Liver (tissue), 9 donors: ENCODE results near the gene SLC25A21. TPM values are rescaled to one million over a fixed set of nuclear protein-coding genes. Genes with fewer than 3 reads are reported as not detected.

Experiments used
- DNase-seq: peaks from one replicate; pipeline ENCODE4 v3.0.0-alpha.2; 2017; ENCODE audit warnings: low spot score
- H3K27ac ChIP-seq, 2 donors: one replicate each; pipeline ENCODE4 v1.7.0; 2013; ENCODE audit warnings: inconsistent platforms in 2 of 2, low read length in 2 of 2, control low read depth in 1 of 2, low read depth in 1 of 2, mild to moderate bottlenecking in 1 of 2
- H3K27me3 ChIP-seq, 4 donors: one replicate each; pipeline versions ENCODE4 v1.6.1 to v1.7.0; 2013; ENCODE audit warnings: low read length in 3 of 4, inconsistent platforms in 1 of 4, mild to moderate bottlenecking in 1 of 4, moderate library complexity in 1 of 4; ENCODE audit not compliant: control insufficient read depth in 4 of 4, insufficient read depth in 4 of 4
- H3K36me3 ChIP-seq, 4 donors: one replicate each; pipeline versions ENCODE4 v1.6.1 to v1.7.0; 2013; ENCODE audit warnings: low read length in 3 of 4, mild to moderate bottlenecking in 3 of 4, low read depth in 1 of 4, moderate library complexity in 1 of 4; ENCODE audit not compliant: control insufficient read depth in 4 of 4, insufficient read depth in 3 of 4
- H3K4me1 ChIP-seq, 4 donors: one replicate each; pipeline versions ENCODE4 v1.6.1 to v1.7.0; 2013; ENCODE audit warnings: low read length in 3 of 4, mild to moderate bottlenecking in 3 of 4, moderate library complexity in 1 of 4; ENCODE audit not compliant: control insufficient read depth in 4 of 4, insufficient read depth in 4 of 4
- H3K4me3 ChIP-seq, 3 donors: one replicate each; pipeline versions ENCODE4 v1.6.1 to v1.7.0; 2013; ENCODE audit warnings: low read length in 3 of 3, control low read depth in 1 of 3, low read depth in 1 of 3, mild to moderate bottlenecking in 1 of 3
- H3K9ac ChIP-seq, 2 donors: one replicate each; pipeline ENCODE4 v1.7.0; 2013; ENCODE audit warnings: low read length in 2 of 2, mild to moderate bottlenecking in 2 of 2, moderate library complexity in 2 of 2, control low read depth in 1 of 2, low read depth in 1 of 2
- H3K9me3 ChIP-seq, 4 donors: one replicate each; pipeline versions ENCODE4 v1.6.1 to v1.7.0; 2013; ENCODE audit warnings: low read length in 3 of 4; ENCODE audit not compliant: control insufficient read depth in 4 of 4
- EGR1 ChIP-seq, 2 donors: IDR thresholded peaks; 2 replicates each; pipeline ENCODE4 v1.6.1; 2016 to 2018; ENCODE audit warnings: antibody characterized with exemption in 2 of 2, low read depth in 2 of 2
- FOXA1 ChIP-seq: IDR thresholded peaks from 2 replicates; pipeline ENCODE4 v1.6.1; 2016; ENCODE audit warnings: antibody characterized with exemption
- FOXA2 ChIP-seq: IDR thresholded peaks from 2 replicates; pipeline ENCODE4 v1.6.1; 2016; ENCODE audit warnings: antibody characterized with exemption
- HNF4G ChIP-seq: IDR thresholded peaks from 2 replicates; pipeline ENCODE4 v1.6.1; 2016; ENCODE audit warnings: antibody characterized with exemption
- JUND ChIP-seq, 2 donors: IDR thresholded peaks; 2 replicates each; pipeline ENCODE4 v1.6.1; 2016; ENCODE audit warnings: antibody characterized with exemption in 2 of 2
- NR2F2 ChIP-seq: IDR thresholded peaks from 2 replicates; pipeline ENCODE4 v1.6.1; 2016; ENCODE audit warnings: antibody characterized with exemption
- SP1 ChIP-seq: IDR thresholded peaks from 2 replicates; pipeline ENCODE4 v1.6.1; 2018; ENCODE audit warnings: antibody characterized with exemption, mild to moderate bottlenecking
- TAF1 ChIP-seq: conservative IDR thresholded peaks from 2 replicates; pipeline ENCODE4 v1.6.1; 2016; ENCODE audit warnings: antibody characterized with exemption, mild to moderate bottlenecking
- YY1 ChIP-seq: IDR thresholded peaks from 2 replicates; pipeline ENCODE4 v1.6.1; 2016; ENCODE audit warnings: antibody characterized with exemption, mild to moderate bottlenecking
- WGBS: extraction: QIAGEN DNeasy Blood & Tissue Kit; methylation state at CpG from one replicate; pipeline ENCODE4 v1.1.7; 2013; 5-methylcytosine and 5-hydroxymethylcytosine counted together
- polyA plus RNA-seq, 2 donors: library from polyadenylated mRNA; stranded (reverse) in 1 of 2; unstranded in 1 of 2; fragments of 200-250 nt in 1 of 2; fragments of >200 nt in 1 of 2; fragmentation: Nextera tagmentation in 1 of 2; extraction: Ambion mirVana in 1 of 2; gene quantifications; one replicate each; pipeline versions ENCODE4 v1.2.1 to v1.2.3, GENCODE V29; 2013 to 2015
- total RNA-seq, 2 donors: library from RNA; depleted of rRNA; stranded (reverse); fragments of >200 nt; gene quantifications; one replicate each; pipeline ENCODE4 v1.2.3, GENCODE V29; 2014
- TF ChIP-seq, protein P1 (sequence below): IDR thresholded peaks from 2 replicates; pipeline ENCODE4 v1.6.1; 2016; ENCODE audit warnings: antibody characterized with exemption
- TF ChIP-seq, protein P2 (sequence below): IDR thresholded peaks from 2 replicates; pipeline ENCODE4 v1.6.1; 2016; ENCODE audit warnings: antibody characterized with exemption, mild to moderate bottlenecking
- TF ChIP-seq, protein P3 (sequence below): IDR thresholded peaks from 2 replicates; pipeline ENCODE4 v1.6.1; 2016; ENCODE audit warnings: antibody characterized with exemption
- TF ChIP-seq, protein P4 (sequence below): fragments of 150-350 bp; IDR thresholded peaks from 2 replicates; pipeline ENCODE4 v1.5.1; 2017; ENCODE audit warnings: improper control_type of control experiment, low read depth, low read length; ENCODE audit not compliant: missing input control
- TF ChIP-seq, protein P5 (sequence below): IDR thresholded peaks from 2 replicates; pipeline ENCODE4 v1.6.1; 2016; ENCODE audit warnings: antibody characterized with exemption
- donor health status: healthy.
- donor health status: healthy.
- donor health status: healthy.
- donor health status: healthy.
- donor health status: healthy.

SLC25A21 gene
- total and polyA plus RNA-seq, 4 donors, result 0.13 to 24.3 (median 0.23) TPM

DNA sequence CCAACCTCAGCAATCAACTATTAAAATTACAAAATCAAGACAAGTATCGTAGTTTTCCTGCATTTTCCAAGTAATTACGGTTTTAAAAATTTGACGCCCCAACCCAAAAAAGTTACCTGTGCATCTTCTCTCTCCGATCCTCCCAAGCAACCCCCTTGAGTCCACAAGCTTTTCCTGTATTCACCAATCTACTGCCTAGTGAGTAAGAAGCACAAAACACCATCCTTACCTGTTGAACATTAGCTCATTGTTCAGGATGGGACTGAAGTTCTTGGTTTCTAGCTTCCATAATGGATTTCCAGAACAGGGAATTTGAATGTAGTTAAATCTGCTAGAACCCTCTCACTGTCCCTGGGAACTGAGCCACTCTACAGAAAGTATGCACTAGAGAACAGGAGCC lies 348.8 kb downstream of the SLC25A21 start:
- H3K27me3 ChIP-seq, result no peaks in the 10 kb centered on the region
- no peak overlapping the region for H3K9ac ChIP-seq
- no peaks in the 10 kb centered on the region for H3K36me3 ChIP-seq
- no peak overlapping the region for H3K27ac ChIP-seq
- no peak for TF ChIP-seq NR2F2
- TF ChIP-seq, protein P1, sequence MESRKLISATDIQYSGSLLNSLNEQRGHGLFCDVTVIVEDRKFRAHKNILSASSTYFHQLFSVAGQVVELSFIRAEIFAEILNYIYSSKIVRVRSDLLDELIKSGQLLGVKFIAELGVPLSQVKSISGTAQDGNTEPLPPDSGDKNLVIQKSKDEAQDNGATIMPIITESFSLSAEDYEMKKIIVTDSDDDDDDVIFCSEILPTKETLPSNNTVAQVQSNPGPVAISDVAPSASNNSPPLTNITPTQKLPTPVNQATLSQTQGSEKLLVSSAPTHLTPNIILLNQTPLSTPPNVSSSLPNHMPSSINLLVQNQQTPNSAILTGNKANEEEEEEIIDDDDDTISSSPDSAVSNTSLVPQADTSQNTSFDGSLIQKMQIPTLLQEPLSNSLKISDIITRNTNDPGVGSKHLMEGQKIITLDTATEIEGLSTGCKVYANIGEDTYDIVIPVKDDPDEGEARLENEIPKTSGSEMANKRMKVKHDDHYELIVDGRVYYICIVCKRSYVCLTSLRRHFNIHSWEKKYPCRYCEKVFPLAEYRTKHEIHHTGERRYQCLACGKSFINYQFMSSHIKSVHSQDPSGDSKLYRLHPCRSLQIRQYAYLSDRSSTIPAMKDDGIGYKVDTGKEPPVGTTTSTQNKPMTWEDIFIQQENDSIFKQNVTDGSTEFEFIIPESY, result no peak
- TF ChIP-seq, protein P2, sequence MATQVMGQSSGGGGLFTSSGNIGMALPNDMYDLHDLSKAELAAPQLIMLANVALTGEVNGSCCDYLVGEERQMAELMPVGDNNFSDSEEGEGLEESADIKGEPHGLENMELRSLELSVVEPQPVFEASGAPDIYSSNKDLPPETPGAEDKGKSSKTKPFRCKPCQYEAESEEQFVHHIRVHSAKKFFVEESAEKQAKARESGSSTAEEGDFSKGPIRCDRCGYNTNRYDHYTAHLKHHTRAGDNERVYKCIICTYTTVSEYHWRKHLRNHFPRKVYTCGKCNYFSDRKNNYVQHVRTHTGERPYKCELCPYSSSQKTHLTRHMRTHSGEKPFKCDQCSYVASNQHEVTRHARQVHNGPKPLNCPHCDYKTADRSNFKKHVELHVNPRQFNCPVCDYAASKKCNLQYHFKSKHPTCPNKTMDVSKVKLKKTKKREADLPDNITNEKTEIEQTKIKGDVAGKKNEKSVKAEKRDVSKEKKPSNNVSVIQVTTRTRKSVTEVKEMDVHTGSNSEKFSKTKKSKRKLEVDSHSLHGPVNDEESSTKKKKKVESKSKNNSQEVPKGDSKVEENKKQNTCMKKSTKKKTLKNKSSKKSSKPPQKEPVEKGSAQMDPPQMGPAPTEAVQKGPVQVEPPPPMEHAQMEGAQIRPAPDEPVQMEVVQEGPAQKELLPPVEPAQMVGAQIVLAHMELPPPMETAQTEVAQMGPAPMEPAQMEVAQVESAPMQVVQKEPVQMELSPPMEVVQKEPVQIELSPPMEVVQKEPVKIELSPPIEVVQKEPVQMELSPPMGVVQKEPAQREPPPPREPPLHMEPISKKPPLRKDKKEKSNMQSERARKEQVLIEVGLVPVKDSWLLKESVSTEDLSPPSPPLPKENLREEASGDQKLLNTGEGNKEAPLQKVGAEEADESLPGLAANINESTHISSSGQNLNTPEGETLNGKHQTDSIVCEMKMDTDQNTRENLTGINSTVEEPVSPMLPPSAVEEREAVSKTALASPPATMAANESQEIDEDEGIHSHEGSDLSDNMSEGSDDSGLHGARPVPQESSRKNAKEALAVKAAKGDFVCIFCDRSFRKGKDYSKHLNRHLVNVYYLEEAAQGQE, result no peak
- no peak for TF ChIP-seq HNF4G
- TF ChIP-seq, protein P3, sequence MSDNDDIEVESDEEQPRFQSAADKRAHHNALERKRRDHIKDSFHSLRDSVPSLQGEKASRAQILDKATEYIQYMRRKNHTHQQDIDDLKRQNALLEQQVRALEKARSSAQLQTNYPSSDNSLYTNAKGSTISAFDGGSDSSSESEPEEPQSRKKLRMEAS, result no peak
- TF ChIP-seq, protein P4, sequence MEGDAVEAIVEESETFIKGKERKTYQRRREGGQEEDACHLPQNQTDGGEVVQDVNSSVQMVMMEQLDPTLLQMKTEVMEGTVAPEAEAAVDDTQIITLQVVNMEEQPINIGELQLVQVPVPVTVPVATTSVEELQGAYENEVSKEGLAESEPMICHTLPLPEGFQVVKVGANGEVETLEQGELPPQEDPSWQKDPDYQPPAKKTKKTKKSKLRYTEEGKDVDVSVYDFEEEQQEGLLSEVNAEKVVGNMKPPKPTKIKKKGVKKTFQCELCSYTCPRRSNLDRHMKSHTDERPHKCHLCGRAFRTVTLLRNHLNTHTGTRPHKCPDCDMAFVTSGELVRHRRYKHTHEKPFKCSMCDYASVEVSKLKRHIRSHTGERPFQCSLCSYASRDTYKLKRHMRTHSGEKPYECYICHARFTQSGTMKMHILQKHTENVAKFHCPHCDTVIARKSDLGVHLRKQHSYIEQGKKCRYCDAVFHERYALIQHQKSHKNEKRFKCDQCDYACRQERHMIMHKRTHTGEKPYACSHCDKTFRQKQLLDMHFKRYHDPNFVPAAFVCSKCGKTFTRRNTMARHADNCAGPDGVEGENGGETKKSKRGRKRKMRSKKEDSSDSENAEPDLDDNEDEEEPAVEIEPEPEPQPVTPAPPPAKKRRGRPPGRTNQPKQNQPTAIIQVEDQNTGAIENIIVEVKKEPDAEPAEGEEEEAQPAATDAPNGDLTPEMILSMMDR, result no peak
- TF ChIP-seq TAF1, result no peak
- no peak for TF ChIP-seq SP1
- TF ChIP-seq JUND (IDR thresholded peaks at IDR 0.05), result no peak
- no peak for TF ChIP-seq FOXA2
- TF ChIP-seq, protein P5, sequence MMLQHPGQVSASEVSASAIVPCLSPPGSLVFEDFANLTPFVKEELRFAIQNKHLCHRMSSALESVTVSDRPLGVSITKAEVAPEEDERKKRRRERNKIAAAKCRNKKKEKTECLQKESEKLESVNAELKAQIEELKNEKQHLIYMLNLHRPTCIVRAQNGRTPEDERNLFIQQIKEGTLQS, result no peak
- no peak for TF ChIP-seq YY1
- no peak for DNase-seq
- H3K4me1 ChIP-seq, result no peaks in the 10 kb centered on the region
- no peak overlapping the region for H3K4me3 ChIP-seq
- WGBS, result 69% methylated on average over 4 of the region's 4 CpGs
- no peaks in the 10 kb centered on the region for H3K9me3 ChIP-seq

DNA sequence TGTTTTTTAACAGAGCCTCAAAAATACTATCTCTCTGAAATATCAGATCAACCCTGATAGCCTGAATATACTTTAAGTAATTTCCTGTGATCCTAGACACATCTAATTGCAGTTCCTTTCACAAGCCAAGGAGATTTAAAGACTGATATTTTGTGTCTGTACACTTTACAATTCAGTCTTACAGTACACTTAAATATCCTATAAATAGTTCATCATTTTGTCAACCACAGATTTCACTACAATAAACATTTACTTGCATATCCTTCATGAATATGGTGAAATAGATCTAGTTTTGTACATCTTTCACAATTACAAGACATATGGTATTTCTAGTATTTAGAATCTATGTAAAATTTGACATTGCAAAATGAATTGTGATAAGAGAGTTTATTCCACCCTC lies 349.7 kb downstream of the SLC25A21 start:
- DNase-seq, result no peak
- no peak overlapping the region for H3K9ac ChIP-seq
- H3K9me3 ChIP-seq, result no peaks in the 10 kb centered on the region
- no peaks in the 10 kb centered on the region for H3K36me3 ChIP-seq
- H3K27ac ChIP-seq, result no peak overlapping the region
- no peaks in the 10 kb centered on the region for H3K4me1 ChIP-seq
- H3K27me3 ChIP-seq, result no peaks in the 10 kb centered on the region
- H3K4me3 ChIP-seq, result no peak overlapping the region
- TF ChIP-seq, protein P3, result no peak
- TF ChIP-seq, protein P5, result no peak
- no peak for TF ChIP-seq EGR1 (IDR thresholded peaks at IDR 0.05; ENCODE audit: low read depth in 2 of 2)
- TF ChIP-seq FOXA1, result no peak
- TF ChIP-seq, protein P1, result no peak
